ENCODE data around the gene TMEM120B.

- TF ChIP-seq POLR2A (IDR thresholded peaks at IDR 0.05) (no peak), CTCF (IDR thresholded peaks at IDR 0.05) (peak in 1 of 3 donors; percentile 26)
Observed at GRCh38 chr12:121773011-121773777, 60.6 kb downstream of the TMEM120B start.

Data from lower leg skin (tissue), 3 donors.